Nephron progenitor cell (in vitro differentiated cells): Measurements from ENCODE around the gene RFLNA.

Source experiments
- DNase-seq: peaks from one replicate; pipeline ENCODE4 v3.0.0; 2021
- H3K27ac Mint-ChIP-seq: 2 replicates; pipeline ENCODE4 v1.8.0; 2021; ENCODE audit warnings: mild to moderate bottlenecking, moderate library complexity, mixed read lengths
- H3K27me3 Mint-ChIP-seq: 2 replicates; pipeline ENCODE4 v1.8.0; 2021; ENCODE audit warnings: mild to moderate bottlenecking, low read depth, mixed read lengths; ENCODE audit not compliant: poor library complexity
- H3K36me3 Mint-ChIP-seq: 2 replicates; pipeline ENCODE4 v1.8.0; 2021; ENCODE audit warnings: low read depth, mixed read lengths
- H3K4me1 Mint-ChIP-seq: 2 replicates; pipeline ENCODE4 v1.8.0; 2021; ENCODE audit warnings: mixed read lengths
- H3K4me3 Mint-ChIP-seq: 2 replicates; pipeline ENCODE4 v1.8.0; 2021; ENCODE audit warnings: mild to moderate bottlenecking, moderate library complexity, mixed read lengths
- H3K9me3 Mint-ChIP-seq: 2 replicates; pipeline ENCODE4 v1.8.0; 2021; ENCODE audit warnings: mild to moderate bottlenecking, moderate library complexity, mixed read lengths
- CTCF ChIP-seq: fragments of 200-600 bp; sonication (generic); IDR thresholded peaks from 2 replicates; pipeline ENCODE4 v1.5.0; 2021; ENCODE audit warnings: antibody characterized with exemption

The RFLNA gene

GRCh38 chr12:124302807-124303578 is 8.1 kb downstream of the RFLNA start:
- Mint-ChIP-seq H3K27me3 (peaks cover 29% of the 10 kb centered on the region), H3K4me3 (no peak overlapping the region), H3K27ac (no peak overlapping the region), H3K4me1 (no peaks in the 10 kb centered on the region), H3K9me3 (no peaks in the 10 kb centered on the region), H3K36me3 (no peaks in the 10 kb centered on the region)
- TF ChIP-seq CTCF: no peak
- DNase-seq: peak; percentile 36

- no peak for DNase-seq
- no peaks in the 10 kb centered on the region for H3K9me3 Mint-ChIP-seq
- no peak overlapping the region for H3K4me3 Mint-ChIP-seq
- no peaks in the 10 kb centered on the region for H3K36me3 Mint-ChIP-seq
- peaks cover 21% of the 10 kb centered on the region for H3K27me3 Mint-ChIP-seq
- TF ChIP-seq CTCF: no peak
- no peaks in the 10 kb centered on the region for H3K4me1 Mint-ChIP-seq
- no peak overlapping the region for H3K27ac Mint-ChIP-seq
Observed at GRCh38 chr12:124303579-124304313, 8.9 kb downstream of the RFLNA start.

GRCh38 chr12:124304314-124304790 is 9.5 kb downstream of the RFLNA start:
- Mint-ChIP-seq H3K36me3 (no peaks in the 10 kb centered on the region), H3K27me3 (peaks cover 17% of the 10 kb centered on the region), H3K4me1 (no peaks in the 10 kb centered on the region), H3K27ac (no peak overlapping the region), H3K9me3 (no peaks in the 10 kb centered on the region), H3K4me3 (no peak overlapping the region)
- TF ChIP-seq CTCF: no peak
- DNase-seq: no peak

GRCh38 chr12:124305136-124305535 is 10.2 kb downstream of the RFLNA start:
- Mint-ChIP-seq H3K4me3 (no peak overlapping the region), H3K4me1 (no peaks in the 10 kb centered on the region), H3K27me3 (peaks cover 15% of the 10 kb centered on the region), H3K27ac (no peak overlapping the region), H3K36me3 (no peaks in the 10 kb centered on the region), H3K9me3 (no peaks in the 10 kb centered on the region)
- TF ChIP-seq CTCF: no peak
- no peak for DNase-seq

- no peak for DNase-seq
- Mint-ChIP-seq H3K9me3 (no peaks in the 10 kb centered on the region), H3K27ac (no peak overlapping the region), H3K36me3 (no peaks in the 10 kb centered on the region), H3K4me1 (no peaks in the 10 kb centered on the region), H3K27me3 (peaks cover 13% of the 10 kb centered on the region), H3K4me3 (no peak overlapping the region)
- TF ChIP-seq CTCF: no peak
Observed at GRCh38 chr12:124305776-124306685, 11.1 kb downstream of the RFLNA start.
